ENCODE measurements around the gene BTN1A1.

DNA sequence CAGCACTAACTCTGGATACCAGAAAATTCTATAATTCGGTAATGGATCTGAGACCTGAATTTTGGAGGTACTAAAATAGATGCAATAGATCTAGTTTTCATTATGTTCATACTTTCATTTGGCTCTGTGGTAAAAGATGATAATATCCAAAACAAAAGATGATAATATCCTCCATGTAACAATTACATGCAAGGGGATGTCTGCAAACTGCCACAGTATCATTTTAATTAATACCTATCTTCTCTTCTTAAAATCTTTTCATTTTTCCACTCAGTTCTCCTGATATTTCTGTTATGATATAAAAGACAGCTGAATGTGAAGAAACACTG, 26.7 kb upstream of the BTN1A1 start:
- TF ChIP-seq, protein P1, sequence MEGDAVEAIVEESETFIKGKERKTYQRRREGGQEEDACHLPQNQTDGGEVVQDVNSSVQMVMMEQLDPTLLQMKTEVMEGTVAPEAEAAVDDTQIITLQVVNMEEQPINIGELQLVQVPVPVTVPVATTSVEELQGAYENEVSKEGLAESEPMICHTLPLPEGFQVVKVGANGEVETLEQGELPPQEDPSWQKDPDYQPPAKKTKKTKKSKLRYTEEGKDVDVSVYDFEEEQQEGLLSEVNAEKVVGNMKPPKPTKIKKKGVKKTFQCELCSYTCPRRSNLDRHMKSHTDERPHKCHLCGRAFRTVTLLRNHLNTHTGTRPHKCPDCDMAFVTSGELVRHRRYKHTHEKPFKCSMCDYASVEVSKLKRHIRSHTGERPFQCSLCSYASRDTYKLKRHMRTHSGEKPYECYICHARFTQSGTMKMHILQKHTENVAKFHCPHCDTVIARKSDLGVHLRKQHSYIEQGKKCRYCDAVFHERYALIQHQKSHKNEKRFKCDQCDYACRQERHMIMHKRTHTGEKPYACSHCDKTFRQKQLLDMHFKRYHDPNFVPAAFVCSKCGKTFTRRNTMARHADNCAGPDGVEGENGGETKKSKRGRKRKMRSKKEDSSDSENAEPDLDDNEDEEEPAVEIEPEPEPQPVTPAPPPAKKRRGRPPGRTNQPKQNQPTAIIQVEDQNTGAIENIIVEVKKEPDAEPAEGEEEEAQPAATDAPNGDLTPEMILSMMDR (IDR thresholded peaks at IDR 0.05; ENCODE audit: low read depth, low read length) = no peak
- no peak for TF ChIP-seq EZH2phosphoT487 (IDR thresholded peaks at IDR 0.05; ENCODE audit: low read depth)
